HL-60 (cell line): Measurements from ENCODE around the gene TMEM100.

Experiments
- CTCF ChIP-seq: IDR thresholded peaks from one replicate; pipeline ENCODE4 v1.5.1; 2011; ENCODE audit warnings: low read length, control low read depth, inconsistent platforms; ENCODE audit not compliant: insufficient read depth
- POLR2AphosphoS5 ChIP-seq: IDR thresholded peaks from 2 replicates; pipeline ENCODE4 v1.6.1; 2012; ENCODE audit warnings: low read depth
- REST ChIP-seq: IDR thresholded peaks from 2 replicates; pipeline ENCODE4 v1.6.1; 2012; ENCODE audit warnings: low read depth; ENCODE audit not compliant: insufficient replicate concordance

GRCh38 chr17:55722742-55723487 lies at the start of gene TMEM100:
- TF ChIP-seq CTCF (no peak), REST (no peak), POLR2AphosphoS5 (no peak)
